Neural cell (in vitro differentiated cells): ENCODE measurements around the gene IFRD2. TPM values are rescaled to one million over a fixed set of nuclear protein-coding genes. Genes with fewer than 3 reads are reported as not detected.

Source experiments
- H2AFZ ChIP-seq: fragments of 200-600, 300-800 bp; sonication (generic), shearing (Covaris generic); 2 replicates; pipeline ENCODE4 v1.6.0; 2014; ENCODE audit warnings: low read depth, mild to moderate bottlenecking, antibody characterized with exemption, low read length, moderate library complexity
- H3F3A ChIP-seq: fragments of 200-600 bp; shearing (Covaris generic); 2 replicates; pipeline ENCODE4 v1.6.1; 2016; ENCODE audit warnings: mild to moderate bottlenecking, moderate library complexity, mixed read lengths, antibody characterized with exemption, low read length; ENCODE audit not compliant: insufficient read depth, poor library complexity, severe bottlenecking
- H3K27ac ChIP-seq: fragments of 200-600, 300-800 bp; sonication (generic), shearing (Covaris generic); 2 replicates; pipeline ENCODE4 v1.5.1; 2014; ENCODE audit warnings: mild to moderate bottlenecking, low read length, moderate library complexity
- H3K27me3 ChIP-seq: fragments of 300-800, 200-600 bp; sonication (generic), shearing (Covaris generic); 2 replicates; pipeline ENCODE4 v1.6.0; 2014; ENCODE audit warnings: mild to moderate bottlenecking, low read depth, low read length, moderate library complexity; ENCODE audit not compliant: insufficient read depth
- H3K36me3 ChIP-seq: fragments of 300-800, 200-600 bp; sonication (generic), shearing (Covaris generic); 2 replicates; pipeline ENCODE4 v1.5.1; 2014; ENCODE audit warnings: mild to moderate bottlenecking, antibody characterized with exemption, low read length, moderate library complexity; ENCODE audit not compliant: insufficient read depth
- H3K4me2 ChIP-seq: fragments of 300-800, 200-600 bp; sonication (generic), shearing (Covaris generic); 2 replicates; pipeline ENCODE4 v1.6.0; 2014; ENCODE audit warnings: mild to moderate bottlenecking, low read length
- H3K4me3 ChIP-seq: fragments of 300-800, 200-600 bp; sonication (generic), shearing (Covaris generic); 2 replicates; pipeline ENCODE4 v1.5.1; 2014; ENCODE audit warnings: mild to moderate bottlenecking, low read length, moderate library complexity
- H3K79me2 ChIP-seq: fragments of 200-600 bp; shearing (Covaris generic); replicated peaks from 2 replicates; pipeline ENCODE4 v1.6.0; 2014; ENCODE audit warnings: mild to moderate bottlenecking, low read length, moderate library complexity; ENCODE audit not compliant: insufficient read depth
- H3K9ac ChIP-seq: fragments of 300-800, 200-600 bp; sonication (generic), shearing (Covaris generic); 2 replicates; pipeline ENCODE4 v1.6.1; 2016; ENCODE audit warnings: mild to moderate bottlenecking, low read length, mixed read lengths
- H3K9me2 ChIP-seq: fragments of 200-600 bp; shearing (Covaris generic); 2 replicates; pipeline ENCODE4 v1.6.1; 2016; ENCODE audit warnings: mild to moderate bottlenecking, low read length, mixed read lengths; ENCODE audit not compliant: insufficient read depth
- H3K9me3 ChIP-seq: fragments of 200-600, 300-800 bp; sonication (generic), shearing (Covaris generic); 2 replicates; pipeline ENCODE4 v1.6.1; 2016; ENCODE audit warnings: mild to moderate bottlenecking, mixed run types, low read length, moderate library complexity, mixed read lengths
- H4K20me1 ChIP-seq: fragments of 200-600 bp; shearing (Covaris generic); 2 replicates; pipeline ENCODE4 v1.6.1; 2016; ENCODE audit warnings: mild to moderate bottlenecking, mixed run types; ENCODE audit not compliant: insufficient read depth
- CTCF ChIP-seq: fragments of 450-650 bp; IDR thresholded peaks from 2 replicates; pipeline ENCODE4 v1.5.1; 2014; ENCODE audit warnings: antibody characterized with exemption, mild to moderate bottlenecking, moderate library complexity; ENCODE audit not compliant: poor library complexity, severe bottlenecking
- EP300 ChIP-seq: fragments of 450-650 bp; conservative IDR thresholded peaks from 2 replicates; pipeline ENCODE4 v1.6.1; 2014; ENCODE audit warnings: antibody characterized with exemption, mild to moderate bottlenecking, moderate library complexity; ENCODE audit not compliant: poor library complexity, severe bottlenecking
- EZH2 ChIP-seq: fragments of 200-600, 300-800 bp; shearing (Covaris generic), sonication (generic); IDR thresholded peaks from 2 replicates; pipeline ENCODE4 v1.6.1; 2014; ENCODE audit warnings: antibody characterized with exemption, low read length, borderline replicate concordance, mild to moderate bottlenecking; ENCODE audit not compliant: insufficient read depth, poor library complexity, severe bottlenecking
- MXI1 ChIP-seq: fragments of 450-650 bp; conservative IDR thresholded peaks from 2 replicates; pipeline ENCODE4 v1.6.1; 2014; ENCODE audit warnings: antibody characterized with exemption, mild to moderate bottlenecking; ENCODE audit not compliant: poor library complexity, severe bottlenecking
- POLR2AphosphoS5 ChIP-seq: IDR thresholded peaks from 2 replicates; pipeline ENCODE4 v1.6.1; 2012
- RAD21 ChIP-seq: fragments of 450-650 bp; conservative IDR thresholded peaks from 2 replicates; pipeline ENCODE4 v1.6.1; 2014; ENCODE audit warnings: antibody characterized with exemption, mild to moderate bottlenecking, moderate library complexity
- REST ChIP-seq: IDR thresholded peaks from 2 replicates; pipeline ENCODE4 v1.6.1; 2012; ENCODE audit warnings: borderline replicate concordance
- SMC3 ChIP-seq: fragments of 450-650 bp; conservative IDR thresholded peaks from 2 replicates; pipeline ENCODE4 v1.6.1; 2014; ENCODE audit warnings: antibody characterized with exemption, mild to moderate bottlenecking, moderate library complexity; ENCODE audit not compliant: poor library complexity
- TAF1 ChIP-seq: IDR thresholded peaks from 2 replicates; pipeline ENCODE4 v1.6.1; 2012; ENCODE audit warnings: low read depth
- polyA plus RNA-seq: library from polyadenylated mRNA; depleted of rRNA; stranded (reverse); fragments of >200 nt; gene quantifications from 2 replicates; pipeline ENCODE4 v1.2.3, GENCODE V29; 2014

Gene IFRD2
- polyA plus RNA-seq, 1 donor from 2014 or later: 41.8 TPM

GRCh38 chr3:50268703-50269451, 23.4 kb downstream of the IFRD2 start, which contains the start of gene SEMA3B:
Gene SEMA3B (plus strand): TSS chr3:50269147. CDS start chr3:50269241, 94 bp downstream.
- Histone ChIP-seq H3K9me3 (no peaks in the 10 kb centered on the region), H3F3A (no peaks in the 10 kb centered on the region), H3K9ac (no peak within 1 kb of the TSS), H3K79me2 (no peaks in the 10 kb centered on the region), H3K27me3 (peaks cover under 1% of the 10 kb centered on the region), H3K9me2 (no peaks in the 10 kb centered on the region), H4K20me1 (no peaks in the 10 kb centered on the region), H3K4me3 (no peak within 1 kb of the TSS), H3K27ac (no peak within 1 kb of the TSS), H2AFZ (no peak within 1 kb of the TSS), H3K36me3 (no peaks in the 10 kb centered on the region), H3K4me2 (no peak within 1 kb of the TSS)
- TF ChIP-seq EZH2 (no peak), TAF1 (no peak), REST (no peak), EP300 (no peak), POLR2AphosphoS5 (no peak), RAD21 (no peak), SMC3 (no peak), CTCF (no peak), MXI1 (no peak)

- Histone ChIP-seq H3K9me3 (no peaks in the 10 kb centered on the region), H3K79me2 (no peaks in the 10 kb centered on the region), H3K27me3 (no peaks in the 10 kb centered on the region), H3K27ac (no peak overlapping the region), H3K4me3 (no peak overlapping the region), H3K9ac (no peak overlapping the region), H4K20me1 (no peaks in the 10 kb centered on the region), H3K9me2 (no peaks in the 10 kb centered on the region), H3K36me3 (no peaks in the 10 kb centered on the region), H3K4me2 (no peak overlapping the region), H2AFZ (no peak overlapping the region), H3F3A (no peaks in the 10 kb centered on the region)
- TF ChIP-seq TAF1: no peak
- TF ChIP-seq RAD21: no peak
- no peak for TF ChIP-seq SMC3
- no peak for TF ChIP-seq EP300
- no peak for TF ChIP-seq REST
- TF ChIP-seq EZH2: no peak
- no peak for TF ChIP-seq MXI1
- TF ChIP-seq POLR2AphosphoS5: no peak
- no peak for TF ChIP-seq CTCF
Observed at GRCh38 chr3:50268276-50268675, 24.0 kb downstream of the IFRD2 start.
